Natural killer cell treated with Interleukin-12 subunit alpha and Interleukin-12 subunit beta and Interleukin-15 and Interleukin-18, amount 100 ng/mL, for 72 hours (primary cell): ENCODE data around the gene FHIT. TPM values are rescaled to one million over a fixed set of nuclear protein-coding genes. Genes with fewer than 3 reads are reported as not detected.
A peak's percentile ranks its signal among the peaks of the same experiment; 100 is the strongest.

Experiments
- ATAC-seq, 2 donors: fragments of 150-1000 bp; cut with Tn5 transposase in 1 of 2; sonication (Bioruptor Pico), chemical (Tn5 transposase) in 1 of 2; 2 replicates each; pipeline ENCODE4 v1.10.0; 2021
- DNase-seq: peaks from one replicate; pipeline ENCODE4 v3.0.0; 2022; ENCODE audit warnings: low spot score
- H3K27ac Mint-ChIP-seq, 2 donors: 1 replicate in 1 of 2; 2 replicates in 1 of 2; pipeline ENCODE4 v1.8.0; 2022; ENCODE audit warnings: mixed read lengths in 2 of 2, mild to moderate bottlenecking in 1 of 2, moderate library complexity in 1 of 2
- H3K27me3 Mint-ChIP-seq, 2 donors: 1 replicate in 1 of 2; 2 replicates in 1 of 2; pipeline ENCODE4 v1.8.0; 2022; ENCODE audit warnings: mixed read lengths in 2 of 2
- H3K36me3 Mint-ChIP-seq: one replicate; pipeline ENCODE4 v1.8.0; 2022; ENCODE audit warnings: mixed read lengths
- H3K4me1 Mint-ChIP-seq, 2 donors: 1 replicate in 1 of 2; 2 replicates in 1 of 2; pipeline ENCODE4 v1.8.0; 2022; ENCODE audit warnings: low read depth in 2 of 2, mixed read lengths in 2 of 2, mild to moderate bottlenecking in 1 of 2
- H3K4me3 Mint-ChIP-seq: one replicate; pipeline ENCODE4 v1.8.0; 2022; ENCODE audit warnings: mixed read lengths
- H3K9me3 Mint-ChIP-seq: 2 replicates; pipeline ENCODE4 v1.8.0; 2022; ENCODE audit warnings: mixed read lengths
- total RNA-seq, 2 donors: library from RNA; stranded (reverse); gene quantifications; one replicate each; pipeline ENCODE4 v1.2.3, GENCODE V29; 2022

Gene FHIT
- total RNA-seq, 2 donors from 2014 or later, result 2.4 to 3.0 TPM

DNA sequence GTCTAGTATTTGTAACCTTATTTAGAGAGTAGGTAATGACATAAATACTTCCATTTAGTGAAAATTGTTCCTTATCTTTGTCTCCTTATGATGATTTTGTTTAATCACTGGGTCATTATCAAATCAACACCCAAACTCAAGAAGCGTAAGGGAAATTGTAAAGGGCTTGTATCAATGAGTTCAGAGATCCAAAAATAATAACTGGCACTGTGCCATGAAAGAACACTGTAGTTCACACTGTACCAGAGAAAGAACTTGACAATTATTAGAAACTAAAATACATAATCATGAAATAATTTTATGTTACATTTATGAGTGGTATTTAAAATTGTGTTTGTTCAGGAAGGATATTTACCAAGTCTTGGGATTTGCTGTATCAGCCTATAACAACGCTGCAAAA lies 895.4 kb downstream of the FHIT start:
- peaks cover 2% of the 10 kb centered on the region for H3K9me3 Mint-ChIP-seq
- H3K36me3 Mint-ChIP-seq, result no peaks in the 10 kb centered on the region
- H3K4me3 Mint-ChIP-seq, result no peak overlapping the region

DNA sequence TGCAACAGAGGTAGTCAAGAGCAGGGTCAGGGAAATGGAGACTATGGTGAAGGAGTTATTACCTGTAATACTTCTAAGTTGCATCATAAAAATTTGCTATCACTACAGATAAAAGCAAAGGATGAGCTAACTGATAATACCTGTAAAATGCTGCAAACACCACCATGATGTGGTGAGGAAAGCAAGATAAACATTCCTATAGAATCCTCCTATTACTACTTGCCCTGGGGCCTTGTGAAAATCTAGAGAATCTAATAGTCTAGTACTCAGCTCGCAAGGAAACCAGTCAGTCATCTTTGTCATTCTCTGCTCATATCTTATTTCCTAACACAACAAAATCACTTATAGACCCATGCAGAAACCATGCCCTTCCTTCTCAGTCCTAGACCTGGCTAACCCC lies 899.8 kb downstream of the FHIT start:
- no peak overlapping the region for H3K27ac Mint-ChIP-seq
- ATAC-seq (no peak), DNase-seq (no peak)
- H3K27me3 Mint-ChIP-seq, result no peaks in the 10 kb centered on the region
- no peaks in the 10 kb centered on the region for H3K4me1 Mint-ChIP-seq
- H3K4me3 Mint-ChIP-seq, result no peak overlapping the region
- H3K36me3 Mint-ChIP-seq, result no peaks in the 10 kb centered on the region
- no peaks in the 10 kb centered on the region for H3K9me3 Mint-ChIP-seq

More for the DNA sequence above, 895.4 kb downstream of the FHIT start:
- Mint-ChIP-seq H3K27ac (no peak overlapping the region), H3K27me3 (peaks cover 0 to 4% of the 10 kb centered on the region in 2 donors), H3K4me1 (no peaks in the 10 kb centered on the region)
- ATAC-seq (no peak), DNase-seq (no peak)

DNA sequence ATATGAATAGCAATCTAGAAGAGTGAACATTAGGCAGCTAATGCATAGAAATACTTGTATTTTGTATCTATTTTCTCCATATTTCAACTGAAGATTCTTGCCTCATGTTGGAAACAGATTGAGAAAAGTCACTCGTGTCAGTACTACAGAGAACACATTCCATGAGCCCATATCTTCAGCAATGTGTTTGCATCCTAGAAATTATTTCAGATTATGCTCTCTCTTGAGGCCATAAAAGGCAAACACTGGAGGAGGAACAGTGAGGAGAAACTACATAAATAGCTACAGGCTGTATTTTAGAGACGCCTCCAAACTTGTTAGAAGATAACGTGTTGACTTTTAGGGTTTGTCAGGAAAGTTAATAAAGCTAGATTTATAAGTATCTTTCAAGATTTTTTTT lies 906.9 kb downstream of the FHIT start:
- Mint-ChIP-seq H3K9me3 (no peaks in the 10 kb centered on the region), H3K27ac (no peak overlapping the region), H3K36me3 (no peaks in the 10 kb centered on the region), H3K4me1 (no peaks in the 10 kb centered on the region), H3K4me3 (no peak overlapping the region), H3K27me3 (no peaks in the 10 kb centered on the region)
- ATAC-seq (no peak), DNase-seq (no peak)

DNA sequence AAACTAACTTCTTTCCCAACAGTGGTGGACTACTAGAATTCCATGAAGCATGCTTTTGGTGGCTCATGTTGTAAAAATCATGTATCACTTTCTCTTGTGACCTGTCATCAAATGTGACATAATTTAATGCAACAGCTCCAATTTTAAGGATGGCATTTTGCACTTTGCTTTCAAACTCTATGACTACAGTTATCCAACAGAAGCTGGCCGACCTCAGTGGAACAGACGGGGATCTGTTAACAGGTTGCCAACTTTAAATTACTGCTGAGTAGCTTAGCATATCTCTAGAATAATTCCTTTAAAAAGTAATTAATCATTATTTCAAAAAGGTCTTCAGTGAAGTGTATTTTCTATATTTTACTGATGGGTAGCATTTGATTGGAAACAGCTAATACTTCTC lies 907.4 kb downstream of the FHIT start:
- no peak for DNase-seq
- Mint-ChIP-seq H3K9me3 (no peaks in the 10 kb centered on the region), H3K4me1 (no peaks in the 10 kb centered on the region), H3K27ac (no peak overlapping the region), H3K27me3 (no peaks in the 10 kb centered on the region), H3K36me3 (no peaks in the 10 kb centered on the region), H3K4me3 (no peak overlapping the region)
- no peak for ATAC-seq

DNA sequence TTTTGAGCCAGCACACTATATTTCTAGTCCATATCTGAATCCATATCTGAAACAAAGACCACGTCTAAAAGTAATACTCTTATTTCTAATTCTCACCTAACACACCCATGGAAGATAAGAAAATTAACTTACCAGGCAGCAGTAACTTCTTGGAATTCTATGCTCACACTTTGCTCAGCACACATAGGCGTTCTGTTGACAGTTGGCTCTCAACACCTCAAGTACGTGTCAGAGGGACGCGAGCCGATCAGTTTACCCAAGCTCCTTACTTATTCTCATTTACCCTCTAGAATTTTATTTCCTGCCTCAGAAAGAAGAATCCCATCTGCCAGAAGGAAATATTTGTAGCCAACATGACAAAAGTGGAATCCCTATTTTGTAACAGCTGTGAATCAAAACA lies 911.9 kb downstream of the FHIT start:
- Mint-ChIP-seq H3K4me3 (no peak overlapping the region), H3K36me3 (no peaks in the 10 kb centered on the region), H3K4me1 (peaks cover 0 to 11% of the 10 kb centered on the region in 2 donors), H3K9me3 (no peaks in the 10 kb centered on the region), H3K27me3 (no peaks in the 10 kb centered on the region), H3K27ac (no peak overlapping the region)
- no peak for ATAC-seq
- no peak for DNase-seq

DNA sequence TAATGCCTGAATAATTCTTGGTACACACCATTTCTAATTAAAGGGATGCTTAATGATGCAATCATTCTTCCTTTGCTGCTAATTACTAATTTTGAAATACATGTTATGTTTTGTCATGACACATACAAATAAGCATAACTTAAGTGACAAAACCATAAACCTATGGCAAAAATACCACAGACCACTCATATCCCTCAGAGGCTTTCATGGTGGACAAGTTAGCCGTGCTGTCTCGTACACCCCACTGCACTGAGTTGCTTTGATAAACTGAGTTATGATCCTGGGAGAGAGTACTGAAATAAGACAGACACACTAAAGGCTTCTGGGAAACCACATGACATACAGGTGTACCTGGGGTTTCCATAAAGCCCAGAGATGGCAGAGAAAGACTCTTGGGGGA lies 913.8 kb downstream of the FHIT start:
- Mint-ChIP-seq H3K9me3 (no peaks in the 10 kb centered on the region), H3K27me3 (no peaks in the 10 kb centered on the region), H3K27ac (no peak overlapping the region), H3K4me3 (no peak overlapping the region), H3K4me1 (peaks cover 5 to 15% of the 10 kb centered on the region in 2 donors), H3K36me3 (no peaks in the 10 kb centered on the region)
- DNase-seq (no peak), ATAC-seq (peak; percentile 61 to 72)

DNA sequence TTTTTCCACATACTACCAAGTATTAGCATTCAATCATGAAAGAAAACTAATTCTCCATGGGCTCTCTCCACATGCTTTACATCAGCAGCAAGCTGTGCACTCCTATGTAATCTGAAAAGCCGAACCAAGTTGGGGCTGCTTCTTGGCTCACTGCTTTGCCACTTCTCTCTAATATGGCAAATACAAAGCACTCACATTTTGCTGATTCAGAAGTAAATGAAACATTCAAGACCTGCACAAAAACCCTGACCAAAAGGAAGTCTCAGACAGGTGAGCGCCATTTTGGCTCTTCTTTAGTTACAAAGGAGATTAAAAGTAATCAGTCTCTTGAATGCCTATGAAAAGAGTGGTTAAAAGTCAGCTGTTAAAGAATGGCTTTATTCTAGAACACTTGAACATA lies 915.2 kb downstream of the FHIT start:
- H3K4me1 Mint-ChIP-seq, result peaks cover 5 to 15% of the 10 kb centered on the region in 2 donors
- DNase-seq, result no peak
- no peak overlapping the region for H3K4me3 Mint-ChIP-seq
- no peaks in the 10 kb centered on the region for H3K9me3 Mint-ChIP-seq
- ATAC-seq, result no peak
- H3K27ac Mint-ChIP-seq, result no peak overlapping the region
- no peaks in the 10 kb centered on the region for H3K36me3 Mint-ChIP-seq
- H3K27me3 Mint-ChIP-seq, result no peaks in the 10 kb centered on the region

DNA sequence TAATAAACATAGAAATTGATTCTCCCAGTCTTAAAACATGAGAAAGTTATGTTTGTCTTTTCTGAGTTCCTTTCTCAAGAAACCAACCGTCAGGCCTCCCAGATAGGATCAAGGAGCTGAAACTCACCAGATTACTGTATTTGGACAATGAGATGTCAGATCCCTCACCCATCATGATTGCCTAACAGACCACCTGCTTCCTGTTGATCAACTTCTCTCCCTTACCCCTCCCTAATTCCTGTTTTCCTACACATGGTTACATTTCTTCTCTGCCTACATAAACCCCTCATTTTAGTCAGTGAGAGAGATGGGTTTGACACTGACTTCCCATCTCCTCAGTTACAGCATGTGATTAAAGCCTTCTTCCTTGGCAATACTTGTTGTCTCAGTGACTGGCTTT lies 917.5 kb downstream of the FHIT start:
- DNase-seq (no peak), ATAC-seq (no peak)
- peaks cover 5 to 15% of the 10 kb centered on the region in 2 donors for H3K4me1 Mint-ChIP-seq
- no peaks in the 10 kb centered on the region for H3K36me3 Mint-ChIP-seq
- no peak overlapping the region for H3K4me3 Mint-ChIP-seq
- H3K27me3 Mint-ChIP-seq, result no peaks in the 10 kb centered on the region
- no peaks in the 10 kb centered on the region for H3K9me3 Mint-ChIP-seq
- H3K27ac Mint-ChIP-seq, result peak overlapping the region in 1 of 2 donors; percentile 22

DNA sequence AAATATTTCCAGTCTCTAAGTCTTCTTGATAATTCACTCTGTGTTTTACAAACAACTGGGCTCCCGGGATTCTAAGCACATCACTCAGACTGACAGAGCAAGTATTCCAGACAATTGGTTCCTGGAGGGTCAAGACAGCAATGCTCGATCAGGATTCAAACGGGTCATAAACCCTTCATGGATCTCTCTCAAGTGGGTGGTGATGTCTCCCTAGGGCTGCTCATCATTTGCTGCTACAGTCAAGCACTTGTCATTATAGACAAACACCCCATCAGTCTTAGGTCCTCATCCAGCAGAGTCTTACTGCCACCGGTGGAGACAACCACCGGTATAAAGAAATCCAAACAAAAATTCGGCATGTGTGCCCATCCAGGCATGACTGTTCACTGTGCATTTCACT lies 921.1 kb downstream of the FHIT start:
- Mint-ChIP-seq H3K27me3 (peaks cover 0 to 3% of the 10 kb centered on the region in 2 donors), H3K36me3 (no peaks in the 10 kb centered on the region), H3K4me3 (no peak overlapping the region), H3K27ac (no peak overlapping the region), H3K4me1 (peaks cover 5 to 8% of the 10 kb centered on the region in 2 donors), H3K9me3 (peaks cover 3% of the 10 kb centered on the region)
- ATAC-seq (no peak), DNase-seq (no peak)

DNA sequence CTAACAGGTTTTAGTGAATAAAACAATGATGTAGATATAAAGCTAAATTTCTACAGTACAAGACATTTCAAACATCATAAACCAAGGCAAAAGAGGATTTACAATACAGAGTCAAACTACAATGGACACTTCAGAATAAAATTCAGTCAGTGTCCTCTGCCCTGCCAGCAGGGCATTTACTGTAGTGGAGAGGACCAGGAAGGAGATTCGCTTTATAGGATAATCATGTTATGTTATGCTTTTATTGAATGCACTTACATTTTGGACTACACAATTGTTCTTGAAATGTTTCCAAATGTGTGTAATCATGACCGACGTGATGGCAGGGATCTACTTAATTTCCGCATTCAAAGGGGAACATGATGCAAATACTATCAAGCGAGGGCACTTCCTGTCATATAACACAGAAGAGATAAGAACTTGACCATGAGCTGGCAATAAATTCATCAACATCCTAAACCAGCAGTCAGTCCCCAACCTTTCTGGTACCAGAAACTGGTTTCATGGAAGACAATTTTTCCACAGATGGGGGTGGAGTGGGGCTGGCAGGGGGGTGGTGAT lies 925.6 kb downstream of the FHIT start:
- Mint-ChIP-seq H3K4me3 (no peak overlapping the region), H3K36me3 (no peaks in the 10 kb centered on the region), H3K9me3 (peaks cover 3% of the 10 kb centered on the region), H3K27ac (no peak overlapping the region), H3K4me1 (peaks cover 0 to 4% of the 10 kb centered on the region in 2 donors), H3K27me3 (peaks cover 0 to 3% of the 10 kb centered on the region in 2 donors)
- DNase-seq, result no peak
- no peak for ATAC-seq

DNA sequence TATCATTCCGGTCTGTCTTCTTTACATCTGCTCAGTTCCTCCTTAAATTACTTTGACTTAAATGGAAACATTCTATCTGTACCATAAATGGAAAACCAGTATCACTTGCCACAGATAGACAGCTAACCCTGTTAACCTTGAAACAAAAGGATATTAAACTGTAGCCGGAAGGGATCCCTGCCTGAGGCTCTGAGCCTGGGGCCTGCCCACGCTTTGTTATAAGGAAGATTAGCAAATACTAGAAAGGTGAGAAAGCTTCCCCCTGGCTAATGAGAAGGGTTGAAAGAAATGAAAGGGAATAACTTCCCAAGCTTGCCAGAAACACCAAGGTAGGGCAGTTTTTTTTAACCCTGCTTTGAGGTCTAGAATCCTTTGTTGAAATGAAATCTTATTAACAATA lies 927.6 kb downstream of the FHIT start:
- H3K4me1 Mint-ChIP-seq, result peaks cover 0 to 7% of the 10 kb centered on the region in 2 donors
- ATAC-seq (no peak), DNase-seq (no peak)
- H3K36me3 Mint-ChIP-seq, result no peaks in the 10 kb centered on the region
- peaks cover 3% of the 10 kb centered on the region for H3K9me3 Mint-ChIP-seq
- H3K4me3 Mint-ChIP-seq, result no peak overlapping the region
- H3K27me3 Mint-ChIP-seq, result peaks cover 0 to 3% of the 10 kb centered on the region in 2 donors
- H3K27ac Mint-ChIP-seq, result no peak overlapping the region

DNA sequence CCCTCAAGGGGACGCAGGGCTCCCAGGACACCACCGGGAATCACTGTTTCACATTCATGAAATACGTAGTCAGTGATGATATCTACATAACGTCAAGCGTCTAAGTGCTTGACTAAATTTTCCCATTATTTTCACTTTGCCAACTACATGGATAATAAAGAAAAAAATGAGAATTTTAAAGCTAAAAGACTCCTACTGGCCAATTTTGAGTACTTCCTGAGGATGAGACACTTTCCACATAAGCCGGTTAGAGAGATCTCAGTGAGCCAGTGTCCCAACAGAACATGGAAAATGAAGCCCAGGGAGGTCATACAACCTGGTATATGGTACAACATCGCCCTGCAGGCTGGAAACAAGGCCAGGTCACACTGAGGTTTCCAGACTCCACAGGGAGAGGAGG lies 928.1 kb downstream of the FHIT start:
- Mint-ChIP-seq H3K4me3 (no peak overlapping the region), H3K4me1 (peaks cover 0 to 7% of the 10 kb centered on the region in 2 donors), H3K36me3 (no peaks in the 10 kb centered on the region), H3K27me3 (peaks cover 0 to 3% of the 10 kb centered on the region in 2 donors), H3K27ac (no peak overlapping the region), H3K9me3 (peaks cover 3% of the 10 kb centered on the region)
- ATAC-seq (no peak), DNase-seq (no peak)

DNA sequence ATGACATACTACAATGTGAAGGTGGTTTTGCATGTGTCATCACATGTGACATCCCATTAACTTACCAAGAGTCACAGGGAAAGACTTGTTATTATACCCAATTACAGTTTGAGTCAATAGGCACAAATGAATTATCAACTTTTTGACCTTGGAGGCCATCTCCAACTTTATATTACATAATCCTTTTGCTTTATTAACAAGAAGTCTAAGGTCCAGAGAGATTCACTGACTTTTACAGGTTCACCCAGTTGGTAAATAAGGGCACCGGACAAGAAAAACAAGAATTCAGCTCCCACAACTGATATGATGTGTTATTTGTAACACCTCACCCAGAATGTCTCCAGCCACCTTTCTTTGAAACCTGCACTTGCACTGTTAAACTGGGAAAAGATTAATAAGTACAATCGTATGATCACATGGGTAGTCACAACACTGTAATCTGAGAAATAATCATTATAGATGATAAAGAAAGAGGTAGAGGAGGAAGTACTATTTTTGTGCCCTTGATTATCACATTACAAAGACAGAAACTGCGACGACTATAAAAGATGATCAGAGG lies 928.9 kb downstream of the FHIT start:
- Mint-ChIP-seq H3K4me3 (no peak overlapping the region), H3K4me1 (peaks cover 0 to 7% of the 10 kb centered on the region in 2 donors), H3K27ac (no peak overlapping the region), H3K27me3 (no peaks in the 10 kb centered on the region), H3K9me3 (no peaks in the 10 kb centered on the region), H3K36me3 (no peaks in the 10 kb centered on the region)
- no peak for DNase-seq
- ATAC-seq, result no peak

DNA sequence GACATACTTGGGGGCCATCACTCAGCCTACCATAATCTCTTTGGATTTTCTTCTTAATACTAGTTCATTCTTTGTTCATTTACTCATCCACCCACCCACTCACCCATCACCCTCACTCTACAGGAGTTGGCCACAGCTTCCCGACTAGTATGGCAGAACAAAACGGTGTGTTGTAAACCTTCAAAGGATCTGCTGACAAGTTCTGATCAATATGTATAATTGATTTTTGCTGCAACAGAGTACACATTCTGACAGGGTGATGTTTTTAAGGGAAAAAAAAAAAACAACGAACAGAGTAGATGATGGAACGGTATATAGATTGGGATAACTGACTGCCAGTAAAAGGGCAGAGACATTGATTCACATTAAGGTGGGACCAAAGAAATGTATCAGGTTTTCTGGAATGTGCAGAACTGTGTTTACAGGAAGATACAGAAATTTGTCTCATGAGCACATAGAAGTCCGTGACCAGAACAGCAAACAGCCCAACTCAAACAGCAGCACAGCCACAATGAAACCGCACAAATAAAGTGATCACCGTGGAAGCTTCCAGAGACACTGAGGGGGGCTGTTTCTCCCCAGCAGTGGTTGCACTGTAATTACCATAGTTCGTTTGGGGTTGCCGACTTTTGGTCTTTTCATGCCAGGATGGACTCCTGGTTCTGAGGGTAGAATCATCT lies 931.9 kb downstream of the FHIT start:
- H3K4me3 Mint-ChIP-seq, result no peak overlapping the region
- peaks cover 0 to 3% of the 10 kb centered on the region in 2 donors for H3K4me1 Mint-ChIP-seq
- no peak overlapping the region for H3K27ac Mint-ChIP-seq
- no peaks in the 10 kb centered on the region for H3K36me3 Mint-ChIP-seq
- no peaks in the 10 kb centered on the region for H3K9me3 Mint-ChIP-seq
- no peaks in the 10 kb centered on the region for H3K27me3 Mint-ChIP-seq
- no peak for DNase-seq
- ATAC-seq, result no peak
